DND-41 (cell line): ENCODE data around the gene NUMA1.

ENCODE experiments used
- EZH2 ChIP-seq: IDR thresholded peaks from 3 replicates; pipeline ENCODE4 v1.6.1; 2012; ENCODE audit warnings: borderline replicate concordance, low read depth, mild to moderate bottlenecking, moderate library complexity, low read length, inconsistent platforms; ENCODE audit not compliant: severe bottlenecking
- TF ChIP-seq, protein P1 (sequence below): IDR thresholded peaks from 2 replicates; pipeline ENCODE4 v1.5.1; 2012; ENCODE audit warnings: borderline replicate concordance, low read length, moderate library complexity, mild to moderate bottlenecking; ENCODE audit not compliant: poor library complexity, severe bottlenecking; ENCODE audit errors: extremely low read depth

DNA sequence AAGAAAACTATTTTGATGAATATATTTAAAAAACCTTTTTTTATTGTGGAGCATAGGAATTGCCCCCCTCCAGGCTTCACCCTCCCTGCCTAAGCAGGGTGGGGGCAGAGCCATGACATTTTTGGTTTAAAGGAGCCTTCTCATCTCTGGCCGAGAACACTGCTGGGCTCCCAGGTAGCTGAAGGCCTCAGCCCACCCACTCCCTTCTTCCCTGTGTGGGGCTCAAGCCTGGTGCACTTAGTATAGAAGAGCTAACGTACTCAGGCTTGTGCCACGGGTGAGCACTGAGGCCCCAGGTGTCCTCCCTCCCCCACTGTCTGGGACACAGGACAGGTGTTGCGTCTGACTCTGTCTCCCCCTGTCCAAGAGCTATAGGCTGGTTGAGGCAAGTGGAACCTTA lies 83.8 kb downstream of the NUMA1 start:
- TF ChIP-seq, protein P1, sequence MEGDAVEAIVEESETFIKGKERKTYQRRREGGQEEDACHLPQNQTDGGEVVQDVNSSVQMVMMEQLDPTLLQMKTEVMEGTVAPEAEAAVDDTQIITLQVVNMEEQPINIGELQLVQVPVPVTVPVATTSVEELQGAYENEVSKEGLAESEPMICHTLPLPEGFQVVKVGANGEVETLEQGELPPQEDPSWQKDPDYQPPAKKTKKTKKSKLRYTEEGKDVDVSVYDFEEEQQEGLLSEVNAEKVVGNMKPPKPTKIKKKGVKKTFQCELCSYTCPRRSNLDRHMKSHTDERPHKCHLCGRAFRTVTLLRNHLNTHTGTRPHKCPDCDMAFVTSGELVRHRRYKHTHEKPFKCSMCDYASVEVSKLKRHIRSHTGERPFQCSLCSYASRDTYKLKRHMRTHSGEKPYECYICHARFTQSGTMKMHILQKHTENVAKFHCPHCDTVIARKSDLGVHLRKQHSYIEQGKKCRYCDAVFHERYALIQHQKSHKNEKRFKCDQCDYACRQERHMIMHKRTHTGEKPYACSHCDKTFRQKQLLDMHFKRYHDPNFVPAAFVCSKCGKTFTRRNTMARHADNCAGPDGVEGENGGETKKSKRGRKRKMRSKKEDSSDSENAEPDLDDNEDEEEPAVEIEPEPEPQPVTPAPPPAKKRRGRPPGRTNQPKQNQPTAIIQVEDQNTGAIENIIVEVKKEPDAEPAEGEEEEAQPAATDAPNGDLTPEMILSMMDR, result no peak
- no peak for TF ChIP-seq EZH2
